ENCODE results near the gene FAM162A.
"Not testable (repeated sequence)": the region's sequence is repeated elsewhere in the genome, so short reads cannot be mapped to it uniquely, and the experiment has no call there.

FAM162A gene

GRCh38 chr3:122364490-122364889 lies 19.5 kb upstream of the FAM162A start:
- TF ChIP-seq CTCF (IDR thresholded peaks at IDR 0.05; ENCODE audit: insufficient read depth, low read depth, low read length, missing control alignments) = no peak
- no peak overlapping the region for H3K4me3 ChIP-seq (ENCODE audit: low read length)
- DNase-seq (ENCODE audit: low read depth) = peak; percentile 49

GRCh38 chr3:122365073-122365472 lies 18.9 kb upstream of the FAM162A start:
- TF ChIP-seq CTCF (IDR thresholded peaks at IDR 0.05; ENCODE audit: insufficient read depth, low read depth, low read length, missing control alignments) = no peak
- H3K4me3 ChIP-seq (ENCODE audit: low read length) = no peak overlapping the region
- no peak for DNase-seq (ENCODE audit: low read depth)

GRCh38 chr3:122365582-122366378 lies 18.2 kb upstream of the FAM162A start:
- peak; percentile 90 for DNase-seq (ENCODE audit: low read depth)
- not testable (repeated sequence) for H3K4me3 ChIP-seq (ENCODE audit: low read length)

GRCh38 chr3:122366379-122366749 lies 17.6 kb upstream of the FAM162A start:
- peak; percentile 91 for DNase-seq (ENCODE audit: low read depth)
- TF ChIP-seq CTCF (IDR thresholded peaks at IDR 0.05; ENCODE audit: insufficient read depth, low read depth, low read length, missing control alignments) = no peak
- H3K4me3 ChIP-seq (ENCODE audit: low read length) = no peak overlapping the region

- TF ChIP-seq CTCF (IDR thresholded peaks at IDR 0.05; ENCODE audit: insufficient read depth, low read depth, low read length, missing control alignments) = no peak
- no peak overlapping the region for H3K4me3 ChIP-seq (ENCODE audit: low read length)
- no peak for DNase-seq (ENCODE audit: low read depth)
Observed at GRCh38 chr3:122374034-122374433, 9.9 kb upstream of the FAM162A start.

GRCh38 chr3:122377975-122378374 lies 6.0 kb upstream of the FAM162A start:
- TF ChIP-seq CTCF (IDR thresholded peaks at IDR 0.05; ENCODE audit: insufficient read depth, low read depth, low read length, missing control alignments) = no peak
- H3K4me3 ChIP-seq (ENCODE audit: low read length) = no peak overlapping the region
- DNase-seq (ENCODE audit: low read depth) = no peak

GRCh38 chr3:122382888-122383666 lies 905 bp upstream of the FAM162A start, which contains the start of gene MIX23:
TSS of gene MIX23 (minus strand) at chr3:122383231. CDS start at chr3:122383224, 7 bp downstream.
- DNase-seq (ENCODE audit: low read depth) = peak; percentile 82

More at GRCh38 chr3:122382888-122383666, 905 bp upstream of the FAM162A start, which contains the start of gene MIX23:
- peak within 1 kb of the TSS; percentile 89 for H3K4me3 ChIP-seq (ENCODE audit: low read length)
- no peak for TF ChIP-seq CTCF (IDR thresholded peaks at IDR 0.05; ENCODE audit: insufficient read depth, low read depth, low read length, missing control alignments)
